HEK293 (cell line): ENCODE results near the gene GRK3.

ENCODE experiments used
- CTCF ChIA-PET: fragments of 350-600 bp; formaldehyde crosslinking; extraction: SDS; loops from one replicate; lab custom pipeline; 2021; ENCODE audit warnings: antibody characterized with exemption; lab: Yijun Ruan, JAX
- POLR2A ChIA-PET: fragments of 300-600 bp; formaldehyde crosslinking; extraction: SDS; loops from one replicate; lab custom pipeline; 2020; ENCODE audit warnings: antibody characterized with exemption, inconsistent platforms; lab: Yijun Ruan, JAX
- H3K27ac ChIP-seq: fragments of 200-500 bp; sonication (Bioruptor generic); 2 replicates; pipeline ENCODE4 v1.5.1; 2014; ENCODE audit warnings: low read depth, low read length, control low read depth, inconsistent platforms; ENCODE audit errors: extremely low read depth
- H3K36me3 ChIP-seq, 2 experiments: fragments of 200-500 bp in 1 of 2; sonication (Bioruptor generic) in 1 of 2; 1 replicate in 1 of 2; 2 replicates in 1 of 2; pipeline ENCODE4 v1.5.1; 2014 to 2017; ENCODE audit warnings: inconsistent platforms in 2 of 2, low read length in 2 of 2; ENCODE audit not compliant: control insufficient read depth in 2 of 2, insufficient read depth in 1 of 2
- H3K4me1 ChIP-seq: fragments of 200-500 bp; sonication (Bioruptor generic); 2 replicates; pipeline ENCODE4 v1.5.1; 2014; ENCODE audit warnings: mild to moderate bottlenecking, low read length, inconsistent platforms; ENCODE audit not compliant: control insufficient read depth, insufficient read depth
- H3K4me3 ChIP-seq: 2 replicates; pipeline ENCODE4 v1.5.1; 2011; ENCODE audit warnings: low read depth, mild to moderate bottlenecking, control low read depth, low read length, moderate library complexity
- H3K9me3 ChIP-seq: fragments of 200-500 bp; sonication (Bioruptor generic); 2 replicates; pipeline ENCODE4 v1.5.1; 2014; ENCODE audit warnings: low read depth, low read length, inconsistent platforms; ENCODE audit not compliant: control insufficient read depth, insufficient read depth
- BCL11A ChIP-seq: fragments of 450-650 bp; formaldehyde crosslinking; IDR thresholded peaks from 2 replicates; pipeline ENCODE4 v1.5.1; 2016; ENCODE audit warnings: low read depth, missing biosample characterization, missing genetic modification characterization
- BCL6B ChIP-seq: fragments of 450-650 bp; formaldehyde crosslinking; IDR thresholded peaks from 2 replicates; pipeline ENCODE4 v1.5.1; 2017; ENCODE audit warnings: missing biosample characterization, missing genetic modification characterization
- EGR2 ChIP-seq: fragments of 450-650 bp; formaldehyde crosslinking; IDR thresholded peaks from 2 replicates; pipeline ENCODE4 v1.5.1; 2016; ENCODE audit warnings: low read depth, missing biosample characterization, missing genetic modification characterization
- GLIS2 ChIP-seq: fragments of 450-650 bp; formaldehyde crosslinking; IDR thresholded peaks from 2 replicates; pipeline ENCODE4 v1.5.1; 2016; ENCODE audit warnings: missing biosample characterization, missing genetic modification characterization
- KLF10 ChIP-seq: fragments of 450-650 bp; IDR thresholded peaks from 2 replicates; pipeline ENCODE4 v1.5.1; 2018; ENCODE audit warnings: missing biosample characterization, mild to moderate bottlenecking, missing genetic modification characterization
- MYNN ChIP-seq: fragments of 450-650 bp; formaldehyde crosslinking; IDR thresholded peaks from 2 replicates; pipeline ENCODE4 v1.5.1; 2016; ENCODE audit warnings: missing biosample characterization, missing genetic modification characterization, borderline replicate concordance
- PRDM4 ChIP-seq: fragments of 450-650 bp; formaldehyde crosslinking; IDR thresholded peaks from 2 replicates; pipeline ENCODE4 v1.5.1; 2017; ENCODE audit warnings: missing biosample characterization, missing genetic modification characterization
- SALL2 ChIP-seq: fragments of 450-650 bp; formaldehyde crosslinking; IDR thresholded peaks from 2 replicates; pipeline ENCODE4 v1.5.0; 2017; ENCODE audit warnings: missing biosample characterization, mild to moderate bottlenecking, missing genetic modification characterization, borderline replicate concordance
- TCF7L2 ChIP-seq: IDR thresholded peaks from 2 replicates; pipeline ENCODE4 v1.6.1; 2011; ENCODE audit warnings: low read depth, mild to moderate bottlenecking, inconsistent platforms, low read length, moderate library complexity, borderline replicate concordance
- ZNF133 ChIP-seq: fragments of 450-650 bp; formaldehyde crosslinking; IDR thresholded peaks from 2 replicates; pipeline ENCODE4 v1.5.1; 2016; ENCODE audit warnings: missing biosample characterization, missing genetic modification characterization
- ZNF302 ChIP-seq: fragments of 450-650 bp; formaldehyde crosslinking; IDR thresholded peaks from 2 replicates; pipeline ENCODE4 v1.5.1; 2016; ENCODE audit warnings: missing biosample characterization, missing genetic modification characterization, low read depth
- ZNF37A ChIP-seq: fragments of 450-650 bp; IDR thresholded peaks from 2 replicates; pipeline ENCODE4 v1.5.1; 2018; ENCODE audit warnings: missing biosample characterization, missing genetic modification characterization
- ZNF416 ChIP-seq: fragments of 450-650 bp; formaldehyde crosslinking; IDR thresholded peaks from 2 replicates; pipeline ENCODE4 v1.5.1; 2016; ENCODE audit warnings: missing biosample characterization, missing genetic modification characterization
- ZNF510 ChIP-seq: fragments of 450-650 bp; formaldehyde crosslinking; IDR thresholded peaks from 2 replicates; pipeline ENCODE4 v1.5.1; 2018; ENCODE audit warnings: mild to moderate bottlenecking, missing genetic modification characterization, missing biosample characterization; ENCODE audit not compliant: insufficient replicate concordance
- ZNF514 ChIP-seq: fragments of 450-650 bp; formaldehyde crosslinking; IDR thresholded peaks from 2 replicates; pipeline ENCODE4 v1.5.1; 2016; ENCODE audit warnings: missing biosample characterization, missing genetic modification characterization
- ZNF610 ChIP-seq: fragments of 450-650 bp; formaldehyde crosslinking; IDR thresholded peaks from 2 replicates; pipeline ENCODE4 v1.5.1; 2016; ENCODE audit warnings: missing biosample characterization, missing genetic modification characterization, borderline replicate concordance
- ZNF670 ChIP-seq: fragments of 450-650 bp; formaldehyde crosslinking; IDR thresholded peaks from 2 replicates; pipeline ENCODE4 v1.5.1; 2016; ENCODE audit warnings: missing biosample characterization, missing genetic modification characterization, low read depth
- ZNF707 ChIP-seq: fragments of 450-650 bp; formaldehyde crosslinking; IDR thresholded peaks from 2 replicates; pipeline ENCODE4 v1.5.1; 2016; ENCODE audit warnings: missing biosample characterization, missing genetic modification characterization
- ZNF791 ChIP-seq: fragments of 450-650 bp; formaldehyde crosslinking; IDR thresholded peaks from 2 replicates; pipeline ENCODE4 v1.5.1; 2016; ENCODE audit warnings: missing biosample characterization, missing genetic modification characterization
- ZNF843 ChIP-seq: fragments of 450-650 bp; formaldehyde crosslinking; IDR thresholded peaks from 2 replicates; pipeline ENCODE4 v1.5.1; 2016; ENCODE audit warnings: missing biosample characterization, missing genetic modification characterization
- ZSCAN23 ChIP-seq: fragments of 450-650 bp; formaldehyde crosslinking; IDR thresholded peaks from 2 replicates; pipeline ENCODE4 v1.5.1; 2016; ENCODE audit warnings: missing biosample characterization, missing genetic modification characterization
- ZXDB ChIP-seq: fragments of 450-650 bp; formaldehyde crosslinking; IDR thresholded peaks from 2 replicates; pipeline ENCODE4 v1.5.1; 2016; ENCODE audit warnings: missing biosample characterization, missing genetic modification characterization
- TF ChIP-seq, protein P1 (sequence below): fragments of 450-650 bp; formaldehyde crosslinking; IDR thresholded peaks from 2 replicates; pipeline ENCODE4 v1.5.1; 2017; ENCODE audit warnings: missing biosample characterization, mild to moderate bottlenecking, missing genetic modification characterization, moderate library complexity

Gene GRK3

DNA sequence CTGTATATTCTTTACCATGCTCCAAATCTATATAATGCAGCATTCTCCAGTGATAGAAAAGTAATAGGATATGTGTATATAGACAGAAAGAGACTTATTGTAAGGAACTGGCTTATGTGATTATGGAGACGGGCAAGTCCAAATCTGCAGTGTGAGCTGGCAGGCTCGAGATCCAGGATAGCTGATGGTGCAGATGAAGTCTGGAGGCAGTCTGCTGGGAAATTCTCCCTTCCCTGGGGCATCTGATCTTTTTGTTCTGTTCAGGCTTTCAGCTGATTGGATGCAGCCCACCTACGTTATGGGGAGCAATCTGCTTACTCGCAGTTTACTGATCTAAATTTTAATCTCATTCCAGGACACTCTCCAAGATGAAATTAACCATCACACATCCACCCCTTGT lies 73.2 kb downstream of the GRK3 start:
- H3K4me3 ChIP-seq, result no peak overlapping the region
- TF ChIP-seq ZXDB (no peak), ZNF416 (no peak), PRDM4 (tag by site-specific recombination) (no peak), ZNF302 (tag by site-specific recombination) (no peak), ZNF843 (tag by site-specific recombination) (no peak), SALL2 (tag by site-specific recombination) (no peak), ZNF670 (tag by site-specific recombination) (no peak), ZSCAN23 (tag by site-specific recombination) (no peak), BCL6B (tag by site-specific recombination) (no peak), EGR2 (tag by site-specific recombination) (no peak)
- H3K9me3 ChIP-seq, result no peaks in the 10 kb centered on the region
- no peak overlapping the region for H3K27ac ChIP-seq
- peaks cover 0 to 6% of the 10 kb centered on the region in 2 experiments; a peak in 1 of 3 replicates for H3K36me3 ChIP-seq
- ChIA-PET CTCF (interaction anchor here (0.6 kb wide), 2 partner anchors 19 to 824 kb away, joined by 3 to 4 read pairs; no protein-coding TSS in a partner anchor), POLR2A (no interaction called here)
- H3K4me1 ChIP-seq, result no peaks in the 10 kb centered on the region

DNA sequence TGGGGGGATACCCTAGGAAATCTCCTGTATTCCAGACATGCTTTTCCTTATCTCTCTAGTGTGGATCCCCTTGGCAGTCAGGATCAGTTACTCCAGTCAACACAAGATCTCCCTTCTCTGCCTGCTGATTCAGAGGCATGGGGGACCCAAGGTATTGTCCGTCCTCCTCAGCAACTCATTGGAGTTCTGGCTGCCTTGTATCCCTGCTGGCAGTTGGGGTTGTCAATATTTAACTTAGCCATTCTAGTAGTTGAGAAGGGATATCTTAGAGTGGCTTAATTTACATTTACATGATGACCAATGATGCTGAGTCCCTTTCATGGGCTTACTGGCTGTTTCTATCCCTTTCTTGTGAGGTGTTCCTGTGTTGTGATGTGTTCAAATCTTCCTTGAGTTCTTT lies 74.2 kb downstream of the GRK3 start:
- ChIA-PET CTCF (no interaction called here), POLR2A (no interaction called here)
- no peak for TF ChIP-seq KLF10 (tag by site-specific recombination)
- no peak for TF ChIP-seq ZNF510 (tag by site-specific recombination)
- TF ChIP-seq GLIS2 (tag by site-specific recombination), result no peak
- TF ChIP-seq ZNF514 (tag by site-specific recombination), result no peak
- TF ChIP-seq SALL2 (tag by site-specific recombination), result no peak
- TF ChIP-seq TCF7L2, result no peak
- no peak for TF ChIP-seq ZNF791
- TF ChIP-seq ZXDB, result no peak
- no peak for TF ChIP-seq EGR2 (tag by site-specific recombination)
- Histone ChIP-seq H3K4me3 (no peak overlapping the region), H3K27ac (no peak overlapping the region), H3K4me1 (peaks cover under 1% of the 10 kb centered on the region; the same call in 1 of the 2 replicates), H3K9me3 (no peaks in the 10 kb centered on the region), H3K36me3 (peaks cover 0 to 6% of the 10 kb centered on the region in 2 experiments; a peak in 1 of 3 replicates)

DNA sequence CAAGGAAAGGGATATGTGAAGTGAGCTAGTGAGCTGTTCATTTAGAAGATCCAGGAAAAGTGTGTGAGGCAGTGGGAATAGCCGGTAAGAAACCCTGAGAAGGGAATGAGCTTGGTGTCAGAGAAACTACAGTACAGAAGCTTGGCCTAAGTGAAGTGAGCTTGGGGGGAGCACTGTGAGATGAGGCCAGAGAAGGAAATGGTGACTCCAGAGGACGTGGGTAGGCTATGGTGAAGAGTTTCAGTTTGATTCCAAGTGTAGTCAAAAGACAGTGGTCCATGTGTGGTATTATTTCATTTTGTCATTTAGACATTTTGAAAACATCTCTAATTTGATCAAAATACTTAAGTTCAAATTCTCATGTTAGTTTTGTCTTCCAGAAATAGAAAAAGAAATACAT lies 77.2 kb downstream of the GRK3 start:
- ChIA-PET POLR2A (no interaction called here), CTCF (interaction anchor here (0.7 kb wide), 1 partner anchor 215 kb away, joined by 3 read pairs; no protein-coding TSS in a partner anchor)
- TF ChIP-seq ZNF37A, result no peak
- no peak for TF ChIP-seq ZNF133 (tag by site-specific recombination)
- TF ChIP-seq ZNF416, result no peak
- no peak for TF ChIP-seq MYNN (tag by site-specific recombination)
- TF ChIP-seq BCL11A (tag by site-specific recombination), result no peak
- TF ChIP-seq, protein P1, sequence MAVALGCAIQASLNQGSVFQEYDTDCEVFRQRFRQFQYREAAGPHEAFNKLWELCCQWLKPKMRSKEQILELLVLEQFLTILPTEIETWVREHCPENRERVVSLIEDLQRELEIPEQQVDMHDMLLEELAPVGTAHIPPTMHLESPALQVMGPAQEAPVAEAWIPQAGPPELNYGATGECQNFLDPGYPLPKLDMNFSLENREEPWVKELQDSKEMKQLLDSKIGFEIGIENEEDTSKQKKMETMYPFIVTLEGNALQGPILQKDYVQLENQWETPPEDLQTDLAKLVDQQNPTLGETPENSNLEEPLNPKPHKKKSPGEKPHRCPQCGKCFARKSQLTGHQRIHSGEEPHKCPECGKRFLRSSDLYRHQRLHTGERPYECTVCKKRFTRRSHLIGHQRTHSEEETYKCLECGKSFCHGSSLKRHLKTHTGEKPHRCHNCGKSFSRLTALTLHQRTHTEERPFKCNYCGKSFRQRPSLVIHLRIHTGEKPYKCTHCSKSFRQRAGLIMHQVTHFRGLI (tag by site-specific recombination), result no peak
- TF ChIP-seq ZNF610 (tag by site-specific recombination), result no peak
- TF ChIP-seq ZNF707 (tag by site-specific recombination), result no peak
- Histone ChIP-seq H3K36me3 (peaks cover 0 to 6% of the 10 kb centered on the region in 2 experiments; a peak in 1 of 3 replicates), H3K4me3 (no peak overlapping the region), H3K27ac (no peak overlapping the region), H3K4me1 (peaks cover 4% of the 10 kb centered on the region; the same call in 1 of the 2 replicates), H3K9me3 (no peaks in the 10 kb centered on the region)
